Smooth muscle cell (in vitro differentiated cells): ENCODE data around the gene EN1. TPM values are rescaled to one million over a fixed set of nuclear protein-coding genes. Genes with fewer than 3 reads are reported as not detected.

Experiments used
- DNase-seq: peaks from one replicate; lab custom pipeline; 2025; ENCODE audit not compliant: unreplicated experiment; lab: John Stamatoyannopoulos, UW
- H2AFZ ChIP-seq: fragments of 200-600 bp; sonication (generic); 2 replicates; pipeline ENCODE4 v1.6.0; 2016; ENCODE audit warnings: antibody characterized with exemption, low read depth, mild to moderate bottlenecking
- H3F3A ChIP-seq: fragments of 200-600 bp; sonication (generic); 2 replicates; pipeline ENCODE4 v1.6.0; 2017; ENCODE audit warnings: antibody characterized with exemption, low read depth
- H3K27ac ChIP-seq: fragments of 200-600 bp; sonication (generic); 2 replicates; pipeline ENCODE4 v1.5.1; 2016; ENCODE audit warnings: low read depth, mild to moderate bottlenecking
- H3K27me3 ChIP-seq: fragments of 200-600 bp; sonication (generic); 2 replicates; pipeline ENCODE4 v1.6.1; 2016; ENCODE audit warnings: low read depth, mild to moderate bottlenecking
- H3K36me3 ChIP-seq: fragments of 200-600 bp; sonication (generic); 2 replicates; pipeline ENCODE4 v1.5.1; 2016; ENCODE audit warnings: low read depth
- H3K4me1 ChIP-seq: fragments of 200-600 bp; sonication (generic); 2 replicates; pipeline ENCODE4 v1.5.1; 2016; ENCODE audit warnings: low read depth
- H3K4me2 ChIP-seq: fragments of 200-600 bp; sonication (generic); 2 replicates; pipeline ENCODE4 v1.6.0; 2016; ENCODE audit warnings: mild to moderate bottlenecking
- H3K4me3 ChIP-seq: fragments of 200-600 bp; sonication (generic); 2 replicates; pipeline ENCODE4 v1.5.1; 2016; ENCODE audit warnings: mild to moderate bottlenecking
- H3K79me2 ChIP-seq: fragments of 200-600 bp; sonication (generic); 2 replicates; pipeline ENCODE4 v1.6.0; 2016; ENCODE audit warnings: low read depth, mild to moderate bottlenecking
- H3K9ac ChIP-seq: fragments of 200-600 bp; sonication (generic); 2 replicates; pipeline ENCODE4 v1.6.0; 2016; ENCODE audit warnings: low read depth
- H3K9me3 ChIP-seq: fragments of 200-600 bp; sonication (generic); replicated peaks from 2 replicates; pipeline ENCODE4 v1.5.1; 2016; ENCODE audit warnings: low read depth
- H4K20me1 ChIP-seq: fragments of 200-600 bp; sonication (generic); 2 replicates; pipeline ENCODE4 v1.6.0; 2016; ENCODE audit warnings: low read depth
- WGBS: methylation state at CpG from one replicate; pipeline ENCODE4 v1.1.7; 2016; ENCODE audit warnings: low lambda C conversion rate; 5-methylcytosine and 5-hydroxymethylcytosine counted together
- polyA plus RNA-seq: library from polyadenylated mRNA; unstranded; fragments of >200 nt; fragmentation: Nextera tagmentation; extraction: Ambion mirVana; gene quantifications from 2 replicates; pipeline ENCODE4 v1.2.1, GENCODE V29; 2016
- total RNA-seq: library from RNA; depleted of rRNA; stranded (reverse); fragments of >200 nt; gene quantifications from 2 replicates; pipeline ENCODE4 v1.2.3, GENCODE V29; 2014
- TF ChIP-seq, protein P1 (sequence below): fragments of 200-600 bp; sonication (generic); IDR thresholded peaks from 2 replicates; pipeline ENCODE4 v1.5.1; 2017; ENCODE audit warnings: borderline replicate concordance, mild to moderate bottlenecking, antibody characterized with exemption; ENCODE audit not compliant: insufficient read depth, poor library complexity, severe bottlenecking

EN1 gene
- total and polyA plus RNA-seq, 2 experiments from 2014 or later: 3.0 to 3.4 TPM

DNA sequence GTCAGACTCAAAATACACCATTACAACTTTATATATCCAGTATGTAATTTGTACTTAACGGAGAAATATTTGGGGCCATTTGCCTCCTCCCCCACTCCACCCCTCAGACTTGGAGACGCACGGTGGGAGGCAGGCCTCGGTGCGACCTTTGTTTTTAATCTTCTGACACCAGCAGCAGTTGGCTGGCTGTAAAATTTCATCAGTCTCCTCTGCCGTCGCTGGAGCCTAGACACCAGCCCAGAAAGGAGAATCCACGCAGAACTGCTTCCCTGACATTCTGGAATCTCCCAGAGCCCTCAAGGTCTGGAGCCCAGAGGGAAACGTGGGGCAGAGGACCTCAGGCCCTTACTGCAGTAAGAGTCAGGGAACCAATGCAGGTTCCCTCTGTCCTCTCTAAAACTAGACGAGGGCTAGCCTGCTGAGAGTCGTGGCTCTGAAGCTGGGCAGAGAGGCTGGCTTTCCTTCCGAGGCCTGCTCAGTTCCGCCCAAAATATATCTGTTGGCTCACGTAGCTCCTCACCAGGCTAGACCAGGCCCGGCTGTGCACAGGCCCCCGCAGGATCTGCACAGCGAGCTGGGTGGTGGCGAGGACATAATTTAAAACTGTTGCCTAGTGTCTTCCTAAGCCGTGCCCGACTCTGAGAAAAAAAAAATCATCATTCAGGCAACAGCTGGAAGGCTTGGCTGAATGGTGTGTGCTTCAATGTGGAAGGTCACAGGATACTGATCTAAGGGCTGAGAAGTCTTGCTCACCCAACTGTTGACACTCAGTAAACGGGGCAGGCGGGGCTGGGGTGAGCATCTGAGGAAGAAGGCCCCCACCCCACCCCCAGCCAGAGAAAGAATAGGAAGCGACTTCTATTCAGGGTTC, 40.4 kb downstream of the EN1 start:
- Histone ChIP-seq H2AFZ (peak overlapping the region; percentile 10), H3K9ac (no peak overlapping the region), H3F3A (no peaks in the 10 kb centered on the region), H3K4me3 (no peak overlapping the region), H4K20me1 (no peaks in the 10 kb centered on the region), H3K4me2 (no peak overlapping the region), H3K27me3 (peaks cover 15% of the 10 kb centered on the region), H3K4me1 (peaks cover 28% of the 10 kb centered on the region), H3K36me3 (no peaks in the 10 kb centered on the region), H3K79me2 (no peaks in the 10 kb centered on the region), H3K27ac (no peak overlapping the region), H3K9me3 (no peaks in the 10 kb centered on the region)
- TF ChIP-seq, protein P1, sequence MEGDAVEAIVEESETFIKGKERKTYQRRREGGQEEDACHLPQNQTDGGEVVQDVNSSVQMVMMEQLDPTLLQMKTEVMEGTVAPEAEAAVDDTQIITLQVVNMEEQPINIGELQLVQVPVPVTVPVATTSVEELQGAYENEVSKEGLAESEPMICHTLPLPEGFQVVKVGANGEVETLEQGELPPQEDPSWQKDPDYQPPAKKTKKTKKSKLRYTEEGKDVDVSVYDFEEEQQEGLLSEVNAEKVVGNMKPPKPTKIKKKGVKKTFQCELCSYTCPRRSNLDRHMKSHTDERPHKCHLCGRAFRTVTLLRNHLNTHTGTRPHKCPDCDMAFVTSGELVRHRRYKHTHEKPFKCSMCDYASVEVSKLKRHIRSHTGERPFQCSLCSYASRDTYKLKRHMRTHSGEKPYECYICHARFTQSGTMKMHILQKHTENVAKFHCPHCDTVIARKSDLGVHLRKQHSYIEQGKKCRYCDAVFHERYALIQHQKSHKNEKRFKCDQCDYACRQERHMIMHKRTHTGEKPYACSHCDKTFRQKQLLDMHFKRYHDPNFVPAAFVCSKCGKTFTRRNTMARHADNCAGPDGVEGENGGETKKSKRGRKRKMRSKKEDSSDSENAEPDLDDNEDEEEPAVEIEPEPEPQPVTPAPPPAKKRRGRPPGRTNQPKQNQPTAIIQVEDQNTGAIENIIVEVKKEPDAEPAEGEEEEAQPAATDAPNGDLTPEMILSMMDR: no peak
- DNase-seq: no peak
- WGBS: 54% methylated on average over 23 of the region's 23 CpGs

DNA sequence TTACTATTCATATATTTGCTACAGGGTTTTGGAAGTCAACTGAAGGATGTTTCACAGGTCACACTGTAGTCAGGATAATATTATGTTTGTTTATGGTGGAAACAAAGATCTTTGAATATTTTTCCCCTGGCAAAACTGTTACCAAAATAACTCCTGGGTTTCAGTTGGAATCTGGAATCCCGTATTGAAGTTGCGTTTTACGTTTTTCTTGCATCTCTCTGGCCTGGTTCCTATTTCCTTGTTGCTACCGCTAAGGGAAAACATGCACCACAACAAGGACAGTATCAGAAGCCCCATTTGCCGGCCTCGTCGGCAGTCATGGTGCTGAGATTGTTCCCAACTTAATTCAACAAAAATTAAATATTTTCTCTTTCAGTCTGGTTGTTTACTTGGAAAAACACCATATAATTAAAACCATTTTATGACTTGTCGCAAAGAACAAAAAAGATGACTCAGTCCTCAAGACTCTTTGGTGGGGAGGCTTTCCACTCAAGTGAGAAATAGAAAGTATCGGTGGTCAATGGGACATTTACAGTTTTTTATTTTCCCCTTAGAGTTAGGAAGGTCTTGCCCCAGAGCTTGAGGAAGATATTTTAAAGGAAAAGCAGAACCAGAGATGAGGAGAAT, 42.3 kb downstream of the EN1 start:
- Histone ChIP-seq H3K36me3 (no peaks in the 10 kb centered on the region), H3K9ac (no peak overlapping the region), H3K79me2 (no peaks in the 10 kb centered on the region), H4K20me1 (no peaks in the 10 kb centered on the region), H3K9me3 (no peaks in the 10 kb centered on the region), H3K4me1 (peaks cover 28% of the 10 kb centered on the region), H3K27ac (no peak overlapping the region), H3F3A (no peaks in the 10 kb centered on the region), H3K4me2 (no peak overlapping the region), H3K4me3 (no peak overlapping the region), H2AFZ (no peak overlapping the region), H3K27me3 (peaks cover 15% of the 10 kb centered on the region)
- WGBS: 76% methylated on average over 9 of the region's 9 CpGs
- DNase-seq: no peak
- TF ChIP-seq, protein P1: no peak

DNA sequence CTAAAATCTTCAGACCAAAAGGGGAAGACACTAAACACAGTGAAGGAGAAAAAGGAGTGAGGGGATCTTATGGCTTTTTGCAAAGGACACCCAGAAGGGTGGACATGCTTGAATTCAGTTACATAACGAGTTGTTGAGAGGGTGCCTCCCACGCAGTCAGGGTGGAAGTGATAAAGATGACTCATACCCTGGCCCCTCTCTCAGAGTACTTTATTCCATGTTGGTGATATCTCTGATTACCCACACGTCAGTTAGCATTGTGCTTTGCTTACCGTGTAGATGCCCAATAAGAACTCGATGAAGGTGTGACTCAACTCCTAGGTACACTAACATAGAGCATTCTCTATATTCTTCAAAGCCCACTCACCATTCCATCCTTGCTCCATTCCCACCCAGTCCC, 44.4 kb downstream of the EN1 start:
- Histone ChIP-seq H3K27ac (no peak overlapping the region), H4K20me1 (no peaks in the 10 kb centered on the region), H3K9me3 (no peaks in the 10 kb centered on the region), H3K4me3 (no peak overlapping the region), H3K79me2 (no peaks in the 10 kb centered on the region), H3K9ac (no peak overlapping the region), H3K36me3 (no peaks in the 10 kb centered on the region), H3K4me1 (peaks cover 20% of the 10 kb centered on the region), H2AFZ (no peak overlapping the region), H3F3A (no peaks in the 10 kb centered on the region), H3K27me3 (peaks cover 14% of the 10 kb centered on the region), H3K4me2 (no peak overlapping the region)
- WGBS: 49% methylated on average over 5 of the region's 5 CpGs
- TF ChIP-seq, protein P1: no peak
- DNase-seq: no peak
